Activated CD4-positive, alpha-beta T cell treated with anti-CD3 and anti-CD28 coated beads for 48 hours (primary cell): ENCODE measurements around the gene TGFBR3L.
"Not testable (repeated sequence)": the region's sequence is repeated elsewhere in the genome, so short reads cannot be mapped to it uniquely, and the experiment has no call there.

Experiments
- DNase-seq: peaks from one replicate; pipeline ENCODE4 v3.0.0-alpha.2; 2020

TGFBR3L gene

GRCh38 chr19:7918615-7919421, 4.2 kb downstream of the TGFBR3L start:
- no peak for DNase-seq

DNA sequence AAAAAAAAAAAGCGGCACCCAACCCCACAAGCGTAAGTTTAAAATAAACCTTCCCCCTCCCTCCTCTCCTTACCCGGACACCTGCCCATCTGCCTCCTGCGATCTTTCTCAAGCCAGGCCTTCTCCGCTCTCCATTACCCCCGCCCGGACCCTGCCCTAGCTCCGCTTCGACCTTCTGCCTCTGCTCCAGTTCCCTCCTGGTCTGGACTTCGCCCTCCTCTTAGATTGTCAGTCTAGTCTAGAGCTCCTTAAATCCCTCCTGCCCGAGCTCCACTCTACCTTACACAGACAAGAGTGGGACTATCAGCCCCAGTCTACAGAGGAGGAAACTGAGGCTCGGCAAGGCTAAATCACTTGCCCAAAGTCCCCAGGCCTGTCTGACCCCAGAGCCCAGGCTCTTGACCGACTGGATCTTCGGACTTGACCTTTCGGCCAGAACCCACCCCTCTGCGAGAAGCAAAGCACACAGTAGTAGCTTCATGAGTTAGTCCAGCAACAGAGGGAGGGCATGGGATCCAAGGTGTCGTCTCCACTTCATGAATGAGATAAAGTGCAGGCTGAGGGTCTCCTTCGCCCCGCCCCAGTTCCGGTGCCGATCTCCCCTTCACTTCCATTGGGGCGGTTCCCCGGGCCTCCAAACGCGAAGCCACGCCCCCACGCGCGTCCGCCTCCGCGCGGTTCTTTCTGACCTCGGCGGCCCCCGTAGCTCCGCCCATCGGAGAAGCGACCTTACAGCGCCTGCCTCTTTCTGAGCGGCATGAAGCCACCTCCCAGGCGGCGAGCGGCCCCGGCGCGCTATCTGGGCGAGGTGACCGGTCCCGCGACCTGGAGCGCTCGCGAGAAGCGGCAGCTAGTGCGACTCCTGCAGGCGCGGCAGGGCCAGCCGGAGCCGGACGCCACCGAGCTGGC, 5.2 kb downstream of the TGFBR3L start, which contains the start of gene SNAPC2:
Gene SNAPC2 (plus strand): TSS at position 729 of the 909 bp plus-strand sequence. CDS start 29 bp downstream, at position 758.
- peak; percentile 98 for DNase-seq

- DNase-seq = peak; percentile 100
Measured at GRCh38 chr19:7920519-7921301, 6.1 kb downstream of the TGFBR3L start.

GRCh38 chr19:7921302-7921966, 6.8 kb downstream of the TGFBR3L start:
- DNase-seq = no peak

GRCh38 chr19:7921967-7922835, 7.6 kb downstream of the TGFBR3L start:
- DNase-seq = no peak

- no peak for DNase-seq
Measured at GRCh38 chr19:7922836-7923195, 8.2 kb downstream of the TGFBR3L start.

- no peak for DNase-seq
Measured at GRCh38 chr19:7923295-7924191, 8.9 kb downstream of the TGFBR3L start.

DNA sequence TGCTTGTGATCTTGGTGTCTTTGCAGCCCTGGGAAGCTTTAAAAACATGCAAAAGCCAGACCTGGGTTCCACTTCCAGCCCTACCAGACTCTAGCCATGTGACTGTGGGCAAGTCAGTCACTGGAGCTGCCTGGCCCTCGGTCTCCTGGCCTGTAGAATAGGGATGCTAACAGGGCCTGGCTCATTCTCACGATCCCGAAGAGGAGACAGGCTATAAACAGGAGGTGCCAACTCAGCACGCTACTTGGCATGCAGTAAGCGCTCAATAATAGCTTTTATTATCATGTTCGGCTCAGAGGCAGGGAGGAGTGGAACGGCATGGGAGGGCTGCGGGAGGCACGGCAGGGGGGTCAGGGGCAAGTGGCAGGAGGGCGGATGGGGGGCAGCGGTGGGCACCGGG, 9.6 kb downstream of the TGFBR3L start:
- DNase-seq = no peak

DNA sequence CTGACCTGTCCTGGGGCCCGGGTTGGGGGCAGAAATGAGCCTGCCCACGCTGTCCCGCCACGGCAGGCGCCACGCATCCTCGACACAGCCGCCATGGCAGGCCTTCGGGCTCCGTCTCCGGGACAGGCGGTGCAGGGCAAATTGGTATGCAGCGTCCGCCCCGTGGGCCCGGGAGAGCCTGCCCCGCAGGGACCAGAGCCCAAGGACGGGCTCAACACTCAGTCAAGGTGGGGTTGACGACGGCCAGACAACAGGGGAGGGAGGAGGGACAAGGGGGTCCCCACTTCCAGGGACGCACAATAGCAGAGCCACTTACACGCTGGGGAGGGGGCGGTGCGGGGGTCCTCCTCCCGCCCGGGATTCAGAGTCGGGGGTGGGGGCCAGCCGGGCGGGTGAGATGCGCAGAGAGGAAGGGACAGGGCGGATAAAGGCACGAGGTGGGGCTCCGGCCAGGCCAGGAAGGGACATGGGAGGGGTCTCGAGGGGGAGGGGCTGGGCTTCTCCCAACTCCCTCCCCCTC, 10.1 kb downstream of the TGFBR3L start:
- DNase-seq = no peak

DNA sequence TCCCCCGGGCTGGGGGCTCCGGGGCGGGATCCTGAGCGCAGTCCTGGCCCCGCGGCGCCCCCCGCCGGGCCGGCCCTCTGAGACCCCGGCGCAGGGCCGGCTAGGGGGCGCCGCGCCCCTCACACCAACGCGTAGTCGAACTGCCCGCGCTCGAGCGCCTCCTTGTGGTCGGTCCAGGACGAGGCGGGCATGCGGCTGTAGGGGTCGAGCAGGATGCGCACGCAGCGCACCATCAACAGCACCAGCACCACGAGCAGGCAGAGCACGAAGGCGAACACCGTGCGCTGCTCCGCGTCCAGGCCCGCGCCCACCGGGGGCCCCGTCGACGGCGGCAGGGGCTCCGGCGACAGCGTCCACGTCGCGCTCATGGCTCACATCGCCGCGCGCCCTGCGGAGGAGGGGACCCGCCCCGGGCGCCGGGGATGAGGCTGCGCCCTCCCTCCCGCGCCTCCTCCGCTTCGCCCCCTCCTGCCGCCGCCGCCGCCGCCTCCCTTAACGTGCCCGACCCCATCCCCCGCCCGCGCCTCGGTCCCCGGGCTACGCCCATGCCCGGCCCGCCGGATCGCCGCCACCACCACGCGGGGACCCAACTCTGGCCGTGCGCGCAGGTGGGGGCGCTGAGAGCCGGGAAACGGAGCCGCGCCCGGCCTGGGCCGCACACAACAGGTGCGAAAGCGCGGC, 10.7 kb downstream of the TGFBR3L start:
- peak; percentile 89 for DNase-seq

GRCh38 chr19:7926021-7926726, 11.5 kb downstream of the TGFBR3L start, which contains the start of gene CTXN1:
CTXN1 (minus strand) TSS chr19:7926135; CDS start chr19:7925538, 597 bp downstream.
- DNase-seq = peak; percentile 81

DNA sequence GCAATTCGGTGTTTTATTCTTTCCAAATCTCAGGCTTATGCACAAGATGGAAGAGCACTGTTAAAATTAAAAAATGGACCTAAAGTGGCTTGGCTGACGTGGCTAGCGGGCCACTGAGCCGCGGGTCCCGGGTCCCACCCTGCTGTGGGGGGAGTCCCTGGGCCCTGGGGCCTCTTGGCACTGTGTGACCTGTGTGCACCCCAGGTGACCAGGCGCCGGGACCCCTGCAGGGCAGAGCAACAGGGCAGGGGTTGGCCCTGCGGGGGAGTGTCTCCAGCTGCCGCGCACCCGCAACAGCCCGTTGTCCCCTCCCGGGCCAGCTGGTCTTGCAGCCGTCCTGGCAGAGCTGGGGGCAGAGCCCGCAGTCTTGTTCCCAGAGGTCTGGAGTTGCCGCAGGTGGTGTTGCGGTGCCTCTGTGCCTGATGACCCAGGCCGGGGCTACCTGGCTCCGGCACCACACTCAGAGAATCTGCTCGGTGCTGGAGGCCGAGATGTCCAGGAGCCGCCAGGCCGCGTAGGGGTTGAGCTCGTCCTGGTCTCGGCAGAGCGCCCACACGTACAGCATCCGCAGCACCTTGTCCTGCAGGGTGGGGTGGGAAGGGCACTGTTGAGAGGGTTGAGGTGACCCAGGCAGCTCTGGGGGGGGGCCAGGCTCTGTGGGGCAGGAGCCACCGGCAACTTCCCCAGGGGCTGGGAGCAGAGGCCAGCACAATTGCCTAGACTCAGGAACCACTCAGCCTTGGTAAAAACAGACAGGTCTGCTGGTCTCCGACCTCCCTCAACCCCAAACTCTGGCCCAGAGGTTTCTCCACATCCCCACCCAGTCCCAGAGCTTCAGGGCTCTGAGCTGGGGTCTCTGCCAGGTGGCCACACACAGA, 12.3 kb downstream of the TGFBR3L start:
- DNase-seq = no peak

- no peak for DNase-seq
Measured at GRCh38 chr19:7927605-7928333, 13.1 kb downstream of the TGFBR3L start.

GRCh38 chr19:7928334-7928706, 13.7 kb downstream of the TGFBR3L start:
- no peak for DNase-seq

- DNase-seq = peak; percentile 80
Measured at GRCh38 chr19:7928741-7929701, 14.4 kb downstream of the TGFBR3L start.

- not testable (repeated sequence) for DNase-seq
Measured at GRCh38 chr19:7930030-7930429, 15.4 kb downstream of the TGFBR3L start.
